Urothelium cell line (cell line): Measurements from ENCODE around the gene ODAPH.
"Not testable (repeated sequence)": the region's sequence is repeated elsewhere in the genome, so short reads cannot be mapped to it uniquely, and the experiment has no call there.

Experiments
- DNase-seq: peaks from one replicate; pipeline ENCODE4 v3.0.0; 2011; ENCODE audit warnings: low spot score, mixed read lengths
- FAIRE-seq: peaks from 2 replicates; lab custom pipeline; 2011; peaks lifted over from hg19 to GRCh38; lab: Jason Lieb, UNC

ODAPH gene

GRCh38 chr4:75555294-75556164 lies at the start of gene ODAPH:
Gene ODAPH (plus strand): TSS chr4:75556066. CDS start chr4:75556083, 17 bp downstream.
- FAIRE-seq (peak; percentile 66), DNase-seq (peak; percentile 81)

GRCh38 chr4:75509592-75509991 lies 46.3 kb upstream of the ODAPH start:
- not testable (repeated sequence) for FAIRE-seq, DNase-seq

- DNase-seq (no peak), FAIRE-seq (no peak)
Observed at GRCh38 chr4:75511841-75512240, 44.0 kb upstream of the ODAPH start.

GRCh38 chr4:75512386-75513211 lies 43.3 kb upstream of the ODAPH start:
- peak; percentile 40 for DNase-seq
- no peak for FAIRE-seq

GRCh38 chr4:75513526-75514130 lies 42.2 kb upstream of the ODAPH start:
- no peak for FAIRE-seq
- DNase-seq: no peak

- DNase-seq (peak; percentile 92), FAIRE-seq (peak; percentile 70)
Observed at GRCh38 chr4:75514131-75514948, 41.5 kb upstream of the ODAPH start, which contains the start of the genes RCHY1 and THAP6. Gene RCHY1 (minus strand): TSS chr4:75514403. CDS start chr4:75514286, 117 bp downstream. Gene THAP6 (plus strand): TSS chr4:75514473. CDS start chr4:75515453, 980 bp downstream.

GRCh38 chr4:75514949-75515612 lies 40.8 kb upstream of the ODAPH start:
- DNase-seq: no peak
- no peak for FAIRE-seq

- no peak for FAIRE-seq
- DNase-seq: no peak
Observed at GRCh38 chr4:75516144-75516543, 39.7 kb upstream of the ODAPH start.

- FAIRE-seq, DNase-seq: not testable (repeated sequence)
Observed at GRCh38 chr4:75519452-75519851, 36.4 kb upstream of the ODAPH start.

GRCh38 chr4:75525086-75525485 lies 30.8 kb upstream of the ODAPH start:
- no peak for FAIRE-seq

GRCh38 chr4:75525910-75526309 lies 30.0 kb upstream of the ODAPH start:
- no peak for FAIRE-seq
- no peak for DNase-seq

More at GRCh38 chr4:75525086-75525485, 30.8 kb upstream of the ODAPH start:
- no peak for DNase-seq

- FAIRE-seq (no peak), DNase-seq (no peak)
Observed at GRCh38 chr4:75527482-75527881, 28.4 kb upstream of the ODAPH start.

GRCh38 chr4:75530556-75531322 lies 25.1 kb upstream of the ODAPH start:
- no peak for DNase-seq
- FAIRE-seq: no peak

- FAIRE-seq, DNase-seq: not testable (repeated sequence)
Observed at GRCh38 chr4:75531536-75532143, 24.2 kb upstream of the ODAPH start.

GRCh38 chr4:75533339-75533887 lies 22.5 kb upstream of the ODAPH start:
- DNase-seq, FAIRE-seq: not testable (repeated sequence)

- not testable (repeated sequence) for DNase-seq, FAIRE-seq
Observed at GRCh38 chr4:75533926-75534325, 21.9 kb upstream of the ODAPH start.

- not testable (repeated sequence) for FAIRE-seq, DNase-seq
Observed at GRCh38 chr4:75537308-75537707, 18.6 kb upstream of the ODAPH start.

- FAIRE-seq (no peak), DNase-seq (peak; percentile 54)
Observed at GRCh38 chr4:75542824-75543223, 13.0 kb upstream of the ODAPH start.
